Tibial nerve (tissue), 4 donors: Measurements from ENCODE around the gene TMBIM6. TPM values are rescaled to one million over a fixed set of nuclear protein-coding genes. Genes with fewer than 3 reads are reported as not detected.

Source experiments
- DNase-seq, 2 donors: peaks; one replicate each; pipeline ENCODE4 v3.0.0-alpha.2; 2019; ENCODE audit warnings: low spot score in 2 of 2
- H3K27ac ChIP-seq, 4 donors: fragments of 200-600 bp; sonication (generic) in 3 of 4; one replicate each; pipeline ENCODE4 v1.5.1; 2017 to 2019; ENCODE audit warnings: mild to moderate bottlenecking in 1 of 4
- H3K27me3 ChIP-seq, 2 donors: fragments of 200-600 bp; sonication (generic) in 1 of 2; one replicate each; pipeline versions ENCODE4 v1.5.1 to v1.6.0; 2017 to 2019
- H3K36me3 ChIP-seq, 3 donors: fragments of 200-600 bp; sonication (generic); one replicate each; pipeline ENCODE4 v1.5.1; 2018 to 2019
- H3K4me1 ChIP-seq, 4 donors: fragments of 200-600 bp; sonication (generic) in 3 of 4; one replicate each; pipeline ENCODE4 v1.5.1; 2017 to 2019
- H3K4me3 ChIP-seq, 4 donors: fragments of 200-600 bp; sonication (generic) in 3 of 4; one replicate each; pipeline ENCODE4 v1.5.1; 2017 to 2019; ENCODE audit warnings: mild to moderate bottlenecking in 1 of 4, moderate library complexity in 1 of 4
- H3K9me3 ChIP-seq, 4 donors: fragments of 200-600 bp; sonication (generic) in 3 of 4; one replicate each; pipeline ENCODE4 v1.5.1; 2017 to 2019
- EP300 ChIP-seq, 2 donors: sonication (generic); formaldehyde crosslinking; IDR thresholded peaks; one replicate each; pipeline ENCODE4 v1.6.1; 2017; ENCODE audit warnings: antibody characterized with exemption in 2 of 2, mild to moderate bottlenecking in 1 of 2
- POLR2A ChIP-seq, 2 donors: fragments of 450-650 bp; IDR thresholded peaks; one replicate each; pipeline ENCODE4 v1.6.1; 2017; ENCODE audit warnings: antibody characterized with exemption in 2 of 2, mild to moderate bottlenecking in 2 of 2, moderate library complexity in 2 of 2
- WGBS, 2 donors: methylation state at CpG; one replicate each; pipeline ENCODE4 v1.1.5; 2018; 5-methylcytosine and 5-hydroxymethylcytosine counted together
- total RNA-seq, 4 donors: library from RNA; depleted of rRNA; stranded (reverse); fragments of >200 nt; gene quantifications; one replicate each; pipeline ENCODE4 v1.1.0, GENCODE V29; 2016
- TF ChIP-seq, protein P1 (sequence below), 5 experiments: fragments of 200-600 bp in 3 of 5; fragments of 450-650 bp in 2 of 5; sonication (generic) in 3 of 5; IDR thresholded peaks; one replicate each; pipeline ENCODE4 v1.5.1; 2016 to 2019; ENCODE audit warnings: antibody characterized with exemption in 5 of 5, mild to moderate bottlenecking in 3 of 5, moderate library complexity in 2 of 5

Gene TMBIM6
- total RNA-seq, 4 donors from 2014 or later: 284 to 404 (median 325) TPM

DNA sequence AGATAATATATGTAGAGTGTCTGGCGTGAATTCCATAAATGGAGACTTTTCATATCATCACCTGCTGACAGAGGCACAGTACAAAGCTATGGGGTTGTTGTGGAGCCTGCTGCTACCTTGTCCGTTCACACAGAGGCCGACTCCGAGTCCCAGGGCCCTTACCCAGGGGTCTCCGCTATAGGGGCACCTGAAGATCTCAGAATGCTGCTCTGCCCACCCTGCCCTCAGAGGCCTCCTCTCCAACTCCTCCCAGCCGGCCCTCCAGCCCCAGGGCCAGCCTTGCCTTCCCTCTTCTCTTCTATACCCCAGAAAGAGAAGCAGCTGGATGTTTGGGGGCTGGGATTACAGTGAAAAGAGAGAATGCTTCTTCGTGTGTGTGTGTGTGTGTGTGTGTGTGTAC lies 65.5 kb downstream of the TMBIM6 start:
- TF ChIP-seq, protein P1, sequence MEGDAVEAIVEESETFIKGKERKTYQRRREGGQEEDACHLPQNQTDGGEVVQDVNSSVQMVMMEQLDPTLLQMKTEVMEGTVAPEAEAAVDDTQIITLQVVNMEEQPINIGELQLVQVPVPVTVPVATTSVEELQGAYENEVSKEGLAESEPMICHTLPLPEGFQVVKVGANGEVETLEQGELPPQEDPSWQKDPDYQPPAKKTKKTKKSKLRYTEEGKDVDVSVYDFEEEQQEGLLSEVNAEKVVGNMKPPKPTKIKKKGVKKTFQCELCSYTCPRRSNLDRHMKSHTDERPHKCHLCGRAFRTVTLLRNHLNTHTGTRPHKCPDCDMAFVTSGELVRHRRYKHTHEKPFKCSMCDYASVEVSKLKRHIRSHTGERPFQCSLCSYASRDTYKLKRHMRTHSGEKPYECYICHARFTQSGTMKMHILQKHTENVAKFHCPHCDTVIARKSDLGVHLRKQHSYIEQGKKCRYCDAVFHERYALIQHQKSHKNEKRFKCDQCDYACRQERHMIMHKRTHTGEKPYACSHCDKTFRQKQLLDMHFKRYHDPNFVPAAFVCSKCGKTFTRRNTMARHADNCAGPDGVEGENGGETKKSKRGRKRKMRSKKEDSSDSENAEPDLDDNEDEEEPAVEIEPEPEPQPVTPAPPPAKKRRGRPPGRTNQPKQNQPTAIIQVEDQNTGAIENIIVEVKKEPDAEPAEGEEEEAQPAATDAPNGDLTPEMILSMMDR (IDR thresholded peaks at IDR 0.05): no peak
- no peak for TF ChIP-seq POLR2A (IDR thresholded peaks at IDR 0.05)
- no peak for TF ChIP-seq EP300 (IDR thresholded peaks at IDR 0.05)
- Histone ChIP-seq H3K4me1 (peaks cover 0 to 73% (median 46%) of the 10 kb centered on the region in 4 donors), H3K36me3 (peaks cover 0 to 46% (median 10%) of the 10 kb centered on the region in 3 donors), H3K27ac (peak overlapping the region in 2 of 4 donors; percentile 91 to 96), H3K4me3 (no peak overlapping the region), H3K27me3 (no peaks in the 10 kb centered on the region), H3K9me3 (no peaks in the 10 kb centered on the region)
- no peak for DNase-seq
- 71 to 73% methylated on average over 7 of the region's 7 CpGs for WGBS, 2 donors

DNA sequence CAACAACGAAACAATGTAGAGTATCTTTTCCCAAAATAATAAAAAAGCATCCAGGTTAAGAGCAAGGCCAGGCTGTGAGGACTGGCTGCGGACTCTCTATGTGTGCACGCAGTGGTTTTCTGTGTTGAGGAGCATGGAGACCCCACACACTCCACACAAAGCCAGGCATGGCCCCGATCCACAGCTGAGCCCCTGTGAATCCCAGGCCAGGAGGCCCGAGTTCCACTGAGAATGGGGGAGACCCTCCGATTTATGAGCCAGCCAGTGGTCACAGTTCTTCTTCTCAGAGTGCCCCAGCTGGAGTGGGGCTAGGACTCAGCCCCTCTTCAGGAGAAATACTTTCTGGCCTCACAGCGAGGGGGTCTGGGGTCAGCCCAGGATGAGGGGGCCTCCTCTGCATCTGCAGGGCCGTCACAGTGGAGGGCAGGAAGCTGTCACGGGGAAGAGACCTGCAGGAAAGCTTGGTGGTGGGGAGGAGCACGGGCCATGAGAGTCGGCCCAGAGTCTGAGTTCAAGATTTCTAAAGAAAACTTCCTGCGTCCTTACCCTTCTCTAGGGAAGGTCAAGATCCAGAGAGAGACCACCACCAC lies 66.7 kb downstream of the TMBIM6 start:
- Histone ChIP-seq H3K27me3 (no peaks in the 10 kb centered on the region), H3K27ac (peak overlapping the region; percentile 79 to 96 (median 88)), H3K4me1 (peaks cover 0 to 73% (median 48%) of the 10 kb centered on the region in 4 donors), H3K4me3 (peak overlapping the region in 1 of 4 donors; percentile 34), H3K36me3 (peaks cover 0 to 34% (median 7%) of the 10 kb centered on the region in 3 donors), H3K9me3 (no peaks in the 10 kb centered on the region)
- WGBS, 2 donors: 59 to 61% methylated on average over 12 of the region's 12 CpGs
- TF ChIP-seq EP300 (IDR thresholded peaks at IDR 0.05) (no peak), POLR2A (IDR thresholded peaks at IDR 0.05) (no peak)
- TF ChIP-seq, protein P1 (IDR thresholded peaks at IDR 0.05): no peak
- no peak for DNase-seq

DNA sequence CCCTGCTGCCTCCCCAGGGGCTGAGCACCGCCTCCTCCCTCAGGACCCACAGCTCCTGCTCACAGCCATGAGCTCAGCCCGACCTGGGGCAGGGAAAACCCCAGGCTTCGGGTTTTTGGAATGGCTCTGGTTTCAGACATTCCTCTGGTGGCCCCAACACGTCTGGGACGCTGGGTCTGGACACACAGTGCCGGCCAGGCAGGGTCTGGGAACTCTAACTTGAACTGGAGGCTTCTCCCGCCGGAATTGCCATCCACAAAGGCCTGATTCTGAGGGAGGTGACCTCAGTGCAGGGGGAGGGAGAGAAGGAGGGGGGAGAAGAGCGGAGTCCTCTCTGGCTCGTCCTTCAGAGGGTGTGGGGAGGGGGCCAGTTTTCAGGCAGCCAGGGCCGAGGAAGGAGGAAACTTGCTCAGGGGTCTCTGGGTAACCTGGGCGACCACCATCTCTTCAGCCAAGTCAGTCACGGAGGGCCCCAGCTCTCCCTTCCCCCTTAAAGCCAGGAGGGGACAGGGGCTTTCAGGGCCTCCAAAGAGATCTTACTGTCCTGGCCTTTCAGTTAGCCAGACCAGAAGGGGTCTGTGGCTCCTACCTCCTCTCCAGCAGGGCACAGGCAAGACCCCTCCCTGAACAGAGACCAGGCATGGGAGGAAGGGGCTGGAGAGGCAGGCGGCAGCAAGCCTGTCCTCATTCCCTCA lies 67.5 kb downstream of the TMBIM6 start:
- no peak for TF ChIP-seq POLR2A (IDR thresholded peaks at IDR 0.05)
- TF ChIP-seq, protein P1 (IDR thresholded peaks at IDR 0.05): no peak
- peak in 1 of 2 donors; percentile 60 for TF ChIP-seq EP300 (IDR thresholded peaks at IDR 0.05)
- Histone ChIP-seq H3K9me3 (no peaks in the 10 kb centered on the region), H3K36me3 (peaks cover 0 to 26% (median 0%) of the 10 kb centered on the region in 3 donors), H3K27ac (peak overlapping the region; percentile 79 to 96 (median 88)), H3K27me3 (no peaks in the 10 kb centered on the region), H3K4me3 (peak overlapping the region in 1 of 4 donors; percentile 34), H3K4me1 (peaks cover 0 to 70% (median 48%) of the 10 kb centered on the region in 4 donors)
- 31 to 38% methylated on average over 9 to 14 of the region's 14 CpGs for WGBS, 2 donors
- peak; percentile 41 to 67 for DNase-seq

DNA sequence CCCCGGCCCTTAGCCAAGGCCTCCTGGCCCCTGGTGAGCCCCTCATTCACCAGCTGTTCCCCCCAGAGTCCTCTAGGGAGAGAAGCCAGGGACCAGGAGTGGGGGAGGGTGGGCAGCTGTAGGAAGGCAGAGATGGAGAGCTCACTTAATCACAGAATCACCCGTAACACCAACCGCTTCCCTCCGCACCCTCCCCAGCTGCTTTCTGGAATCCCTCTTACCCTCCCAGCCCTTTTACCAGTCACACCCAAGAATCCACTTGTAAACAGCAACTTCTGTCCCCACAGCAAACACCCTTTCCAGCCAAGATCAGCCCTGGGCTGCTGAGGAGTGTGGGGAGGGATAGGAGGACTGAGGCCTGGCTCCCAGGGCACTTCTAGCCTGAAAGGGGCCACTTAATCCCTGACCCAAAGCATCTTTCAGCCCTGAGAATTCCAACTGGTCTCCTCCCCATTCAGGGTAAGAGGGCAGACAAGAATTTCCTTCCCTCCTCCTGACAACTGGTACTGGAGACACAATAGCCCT lies 68.1 kb downstream of the TMBIM6 start:
- Histone ChIP-seq H3K4me1 (peaks cover 0 to 69% (median 48%) of the 10 kb centered on the region in 4 donors), H3K27me3 (no peaks in the 10 kb centered on the region), H3K4me3 (peak overlapping the region in 1 of 4 donors; percentile 34), H3K9me3 (no peaks in the 10 kb centered on the region), H3K27ac (peak overlapping the region; percentile 79 to 96 (median 88)), H3K36me3 (peaks cover 0 to 20% (median 0%) of the 10 kb centered on the region in 3 donors)
- no peak for TF ChIP-seq POLR2A (IDR thresholded peaks at IDR 0.05)
- peak in 1 of 2 donors; percentile 60 for TF ChIP-seq EP300 (IDR thresholded peaks at IDR 0.05)
- TF ChIP-seq, protein P1 (IDR thresholded peaks at IDR 0.05): peak in 1 of 5 experiments; percentile 10
- WGBS, 2 donors: 23 to 27% methylated on average over 4 of the region's 4 CpGs
- DNase-seq: peak; percentile 44 to 52
